Activated CD4-positive, alpha-beta T cell treated with anti-CD3 and anti-CD28 coated beads for 1 hour (primary cell): Measurements from ENCODE around the gene ADH7.
"Not testable (repeated sequence)": the region's sequence is repeated elsewhere in the genome, so short reads cannot be mapped to it uniquely, and the experiment has no call there.

ENCODE experiments used
- DNase-seq: peaks from one replicate; pipeline ENCODE4 v3.0.0-alpha.2; 2020

ADH7 gene

DNA sequence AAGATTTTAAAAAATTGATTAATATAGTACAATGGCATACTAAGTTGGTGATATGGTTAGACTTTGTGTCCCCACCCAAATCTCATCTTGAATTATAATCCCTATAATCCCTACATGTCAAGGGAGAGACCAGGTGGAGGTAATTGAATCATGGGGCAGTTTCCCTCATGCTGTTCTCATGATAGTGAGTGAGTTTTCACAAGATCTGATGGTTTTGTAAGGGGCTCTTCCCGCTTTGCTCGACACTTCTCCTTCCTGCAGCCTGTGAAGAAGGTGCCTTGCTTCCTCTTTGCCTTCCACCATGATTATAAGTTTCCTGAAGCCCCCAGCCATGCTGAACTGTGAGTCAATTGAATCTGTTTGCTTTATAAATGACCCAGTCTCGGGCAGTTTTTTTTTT is 20.2 kb downstream of the ADH7 start:
- not testable (repeated sequence) for DNase-seq

DNA sequence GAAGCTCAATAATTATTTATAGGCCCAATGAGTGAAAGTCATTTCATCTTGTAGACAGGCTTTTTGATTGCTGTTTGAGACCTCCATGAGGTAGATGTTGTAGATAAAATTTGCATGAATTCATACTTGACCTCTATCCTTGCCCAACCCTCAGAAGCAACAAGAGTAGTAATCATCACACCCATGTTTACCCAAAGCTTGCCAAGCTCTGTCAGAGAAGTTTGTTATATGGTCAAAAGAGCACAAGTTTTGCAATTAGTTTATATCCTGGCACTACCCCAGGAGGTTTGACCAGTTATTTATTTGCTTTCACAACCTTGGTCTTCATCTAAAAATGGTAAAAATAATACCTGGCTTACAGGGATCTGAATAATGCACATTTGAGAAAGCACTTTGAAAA is 20.7 kb downstream of the ADH7 start:
- DNase-seq, result no peak

DNA sequence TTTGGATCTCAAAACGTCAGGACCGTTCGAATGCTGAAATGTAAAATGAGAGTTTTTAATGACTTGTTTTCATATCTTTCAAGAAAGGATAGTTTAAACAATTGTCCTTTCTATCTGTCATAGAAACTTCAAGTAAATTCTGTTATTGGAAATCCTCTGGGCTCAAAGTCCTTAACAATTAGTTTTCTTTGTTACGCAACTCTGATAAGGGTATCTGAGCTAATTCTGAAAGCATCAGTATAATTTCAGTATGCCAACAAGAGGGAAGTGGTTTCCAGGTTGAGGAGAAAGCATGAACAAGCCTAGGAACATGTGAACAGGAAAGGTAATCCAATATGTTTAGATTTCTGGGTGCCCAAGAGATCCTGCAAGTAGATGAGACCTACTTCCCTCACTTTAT is 22.0 kb downstream of the ADH7 start:
- no peak for DNase-seq

DNA sequence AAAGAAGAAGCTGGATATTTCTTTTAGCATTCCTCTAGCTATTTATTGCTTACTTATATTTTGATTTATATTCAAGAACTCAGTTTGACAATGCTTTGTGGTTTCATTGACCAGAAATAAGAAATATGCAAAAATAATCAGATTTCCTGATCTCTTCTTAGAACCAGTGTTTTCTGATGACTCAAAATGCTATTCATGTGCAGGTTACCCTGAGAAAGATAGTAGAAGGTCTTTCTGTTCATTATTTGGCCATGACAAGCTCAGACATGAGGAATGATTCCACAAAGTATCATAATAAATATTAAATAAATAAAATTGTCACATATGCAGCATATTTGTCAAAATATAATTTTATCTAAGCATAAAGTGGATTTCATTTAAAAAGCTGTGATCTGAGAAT is 24.1 kb downstream of the ADH7 start:
- DNase-seq, result no peak

DNA sequence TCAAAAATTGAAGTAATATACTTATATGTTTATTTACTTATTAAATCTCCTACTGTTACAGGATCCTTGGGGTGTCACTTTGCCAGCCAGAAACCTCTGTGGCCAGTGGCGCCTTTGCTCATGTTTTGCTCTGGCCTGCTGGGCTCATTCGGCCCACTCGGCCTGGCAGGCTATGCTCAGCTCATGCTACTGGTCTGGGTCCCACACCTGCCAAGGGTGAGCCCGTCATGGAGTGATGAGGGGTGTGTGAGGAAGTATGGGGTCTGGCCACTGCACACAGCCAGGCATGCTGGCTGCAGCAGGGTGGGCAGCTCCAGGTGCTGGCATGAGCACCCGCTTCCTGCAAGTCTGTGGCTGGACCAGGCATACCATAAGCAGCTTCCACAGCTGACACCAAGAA is 25.1 kb downstream of the ADH7 start:
- DNase-seq, result no peak

DNA sequence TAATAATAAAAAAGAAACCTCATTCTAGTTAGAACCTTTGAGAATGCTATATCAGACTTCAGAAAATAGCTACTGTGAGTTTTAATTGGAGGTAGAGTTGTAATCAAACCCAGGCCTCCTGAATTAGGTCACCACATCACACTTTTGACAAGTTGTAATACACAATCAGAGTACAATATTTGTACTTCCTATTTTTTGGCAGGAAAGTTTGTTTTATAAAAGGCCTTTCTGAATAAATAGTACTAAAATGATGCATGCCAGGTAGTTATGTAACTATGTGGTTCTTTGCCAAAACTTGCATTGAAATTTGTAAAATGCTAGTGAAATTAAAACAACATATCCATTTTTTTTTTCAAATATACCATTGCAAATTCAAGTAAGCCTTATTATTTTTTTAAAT is 26.8 kb downstream of the ADH7 start:
- no peak for DNase-seq

DNA sequence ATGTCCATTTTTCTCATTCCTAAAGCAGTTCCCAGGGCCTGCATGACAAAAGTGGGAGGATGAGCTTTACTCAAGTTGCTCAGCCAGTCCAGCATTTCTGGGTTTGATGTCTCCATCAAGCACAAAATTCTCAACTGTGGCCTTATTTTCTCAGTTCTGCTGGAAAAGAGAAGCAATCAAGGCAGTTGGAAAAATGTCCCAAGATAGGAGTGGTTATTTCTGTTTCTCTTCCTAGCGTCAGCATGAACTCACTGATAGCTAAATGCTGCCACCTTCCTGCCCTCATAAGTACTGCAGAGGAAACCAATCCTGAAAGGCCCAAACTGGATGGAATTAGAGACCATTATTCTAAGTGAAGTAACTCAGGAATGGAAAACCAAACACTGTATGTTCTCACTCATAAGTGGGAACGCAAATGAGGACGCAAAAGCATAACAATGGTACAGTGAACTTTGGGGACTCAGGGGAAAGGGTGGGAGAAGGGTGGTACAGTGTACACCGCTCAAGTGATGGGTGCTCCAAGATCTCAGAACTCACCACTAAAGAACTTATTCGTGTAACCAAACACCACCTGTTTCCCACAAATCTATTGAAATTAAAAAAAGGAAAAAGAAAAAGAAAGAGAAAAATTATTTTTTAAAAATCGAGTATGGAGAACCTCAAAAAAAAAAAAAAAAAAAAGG is 29.6 kb downstream of the ADH7 start:
- DNase-seq, result peak; percentile 13

DNA sequence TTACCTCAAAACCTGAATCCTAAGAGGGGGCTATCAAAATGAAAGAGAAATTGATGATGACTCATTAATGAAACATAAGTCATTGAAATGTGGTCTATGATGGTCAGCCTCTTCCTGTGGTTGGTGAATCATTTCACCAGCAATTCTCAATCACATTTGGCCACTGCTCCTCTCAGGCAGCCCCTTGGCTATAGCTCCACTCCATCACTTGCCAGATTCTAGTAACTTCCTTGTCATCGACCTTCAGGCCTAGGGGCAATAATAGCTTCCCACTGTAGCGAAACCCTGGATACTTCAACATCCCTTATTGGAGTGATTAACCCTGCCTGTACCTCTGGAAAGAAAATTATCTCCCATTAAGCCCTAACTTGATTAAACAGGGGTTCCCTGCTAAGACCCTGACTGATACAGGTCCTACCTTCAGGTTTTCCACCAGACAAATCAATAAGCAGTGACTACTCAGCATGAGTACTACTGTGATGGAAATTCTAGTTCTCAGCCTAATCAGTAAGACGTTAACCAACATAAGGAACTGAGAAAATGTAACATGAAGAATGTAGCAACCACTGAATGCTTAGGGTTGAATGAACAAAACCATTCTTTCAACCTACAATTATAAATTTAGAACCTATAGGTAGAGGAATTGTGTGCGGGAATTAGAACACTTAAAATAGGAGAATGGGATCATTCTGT is 30.4 kb downstream of the ADH7 start:
- DNase-seq, result no peak

DNA sequence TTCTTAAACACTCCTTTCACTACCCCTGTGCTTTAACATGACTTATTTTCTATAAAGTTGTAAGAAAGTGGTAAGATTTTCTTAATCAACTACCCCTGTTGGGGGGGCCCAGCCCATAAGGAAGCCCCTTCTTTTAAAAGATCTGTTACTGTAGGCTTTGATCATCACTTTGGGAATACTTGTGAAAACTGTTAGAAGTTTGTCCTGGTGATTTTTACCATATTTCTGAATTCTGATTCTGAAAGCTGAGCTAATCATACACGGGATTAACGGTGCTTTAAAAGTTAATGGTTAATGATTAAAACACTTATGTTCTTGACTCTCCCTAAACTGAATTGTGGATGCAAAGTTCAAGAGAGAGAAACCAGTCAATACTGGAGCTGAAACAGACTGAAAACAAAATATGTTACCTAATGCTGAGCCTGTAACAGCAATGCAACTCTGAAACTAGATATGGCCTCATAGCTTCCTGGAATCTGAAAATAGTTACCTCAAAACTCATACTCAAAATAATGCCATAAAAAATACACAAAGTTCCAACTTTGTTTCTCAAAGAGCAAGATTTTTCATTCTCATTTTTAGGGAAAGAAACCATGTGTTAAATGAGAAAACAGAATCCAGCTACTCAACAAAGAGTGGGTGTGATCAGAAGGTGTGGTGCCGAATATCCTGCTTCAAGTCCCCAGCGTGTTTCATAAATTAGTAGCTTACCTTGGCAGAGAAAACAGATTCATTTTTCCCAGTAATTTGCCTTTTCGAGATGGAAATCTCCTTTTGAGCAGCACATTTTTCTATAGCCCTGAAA is 31.6 kb downstream of the ADH7 start:
- DNase-seq, result no peak

DNA sequence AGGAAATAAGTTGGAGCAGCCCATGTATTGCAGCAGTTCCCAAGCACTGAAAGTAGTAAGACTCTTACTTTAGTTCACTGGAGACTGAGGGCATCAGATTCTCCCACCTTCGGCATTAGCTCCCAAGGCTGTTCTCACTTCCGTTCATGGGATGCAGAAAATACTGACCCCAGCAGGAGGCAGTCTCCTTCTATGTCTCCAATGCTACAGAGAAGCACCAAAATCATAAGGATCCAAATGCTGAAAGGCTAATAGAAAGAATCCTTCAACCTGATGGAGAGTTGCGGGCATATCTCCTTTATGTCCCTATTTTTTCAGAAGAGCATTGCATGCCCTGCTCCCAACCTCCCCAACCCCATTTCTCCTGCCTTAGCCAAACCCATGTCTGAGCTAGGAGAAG is 32.4 kb downstream of the ADH7 start:
- no peak for DNase-seq

DNA sequence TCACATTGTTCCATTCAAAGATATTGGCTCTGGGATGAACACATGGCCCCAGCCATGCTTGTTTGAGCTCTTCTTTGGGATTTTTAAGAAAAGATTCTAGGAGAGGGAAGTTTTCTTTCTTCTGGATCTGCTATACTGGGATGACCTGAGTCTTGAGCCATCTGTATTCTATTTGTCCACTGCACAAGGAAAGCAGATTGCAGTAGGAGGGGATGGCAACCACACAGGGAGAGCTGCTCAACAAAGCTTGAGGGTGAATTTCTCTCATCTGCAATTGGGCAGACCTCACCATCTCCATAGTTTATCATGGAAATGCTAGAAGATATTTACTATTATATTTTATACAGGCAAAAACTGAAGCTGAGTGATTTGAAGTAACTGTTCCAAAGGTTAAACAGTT is 34.3 kb downstream of the ADH7 start:
- no peak for DNase-seq

DNA sequence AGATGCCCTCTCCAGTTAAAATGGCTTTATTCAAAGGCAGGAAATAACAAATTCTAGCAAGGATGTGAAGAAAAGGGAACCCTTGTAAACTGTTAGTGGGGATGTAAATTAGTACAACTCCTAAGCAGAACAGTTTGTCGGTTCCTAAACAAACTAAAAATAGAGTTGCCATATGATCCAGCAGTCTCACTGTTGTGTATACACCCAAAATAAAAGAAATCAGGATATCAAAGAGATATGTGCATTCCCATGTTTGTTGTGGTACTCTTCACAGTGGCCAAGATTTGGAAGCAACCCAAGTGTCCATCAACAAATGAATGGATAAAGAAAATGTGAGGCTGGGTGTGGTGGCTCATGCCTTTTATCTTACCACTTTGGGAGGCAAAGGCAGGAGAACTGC is 36.1 kb downstream of the ADH7 start:
- no peak for DNase-seq

DNA sequence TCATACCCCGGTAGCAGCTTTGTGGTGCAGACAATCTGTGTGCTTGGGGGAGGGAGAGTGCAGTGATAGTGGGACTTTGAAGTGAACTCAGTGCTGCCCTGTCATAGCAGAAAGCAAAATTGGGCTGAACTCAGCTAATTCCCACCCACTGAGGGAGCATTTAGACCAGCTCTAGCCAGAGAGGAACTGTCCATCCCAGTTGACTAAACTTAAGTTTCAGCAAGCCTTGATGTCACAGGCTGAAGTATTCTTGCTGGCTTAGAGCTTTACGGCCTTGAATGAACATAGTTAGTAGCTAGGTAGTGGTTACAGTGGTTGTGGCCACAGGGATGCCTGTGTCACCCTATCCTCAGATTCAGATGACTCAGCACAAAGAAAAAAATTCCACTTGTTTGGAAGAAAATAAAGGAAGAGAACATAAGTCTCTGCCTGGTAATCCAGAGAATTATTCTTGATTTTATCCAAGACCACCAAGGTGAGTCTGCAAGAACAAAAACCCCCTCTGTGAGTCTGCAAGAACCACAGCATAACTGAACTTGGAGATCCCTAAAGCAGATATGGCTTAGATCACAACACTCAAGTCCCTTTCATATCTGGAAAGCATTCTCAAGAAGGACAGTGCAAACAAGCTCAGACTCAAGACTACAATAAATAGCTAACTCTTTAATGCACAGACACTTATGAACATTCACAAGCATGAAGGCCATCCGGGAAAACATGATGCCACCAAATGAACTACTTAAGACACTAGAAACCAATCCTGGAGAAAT is 39.4 kb downstream of the ADH7 start:
- DNase-seq, result no peak

DNA sequence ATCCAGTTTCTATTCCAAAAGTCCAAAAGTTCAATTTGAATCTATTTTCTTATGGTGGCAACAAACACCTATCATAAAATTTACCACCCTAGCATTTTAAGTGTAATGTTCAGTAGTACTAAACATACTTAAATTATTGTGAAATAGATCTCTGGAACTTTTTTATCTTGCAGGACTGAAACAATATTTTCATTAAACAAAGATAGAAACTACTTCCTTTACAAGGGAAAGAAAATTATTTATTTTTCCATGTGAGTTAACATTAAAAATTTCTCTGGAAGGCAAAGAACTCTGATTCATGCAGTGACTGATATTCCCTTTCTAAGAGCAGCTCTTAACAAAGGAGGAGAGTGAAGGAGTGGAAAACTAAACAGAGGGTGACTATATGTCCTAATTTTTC is 40.2 kb downstream of the ADH7 start:
- no peak for DNase-seq

DNA sequence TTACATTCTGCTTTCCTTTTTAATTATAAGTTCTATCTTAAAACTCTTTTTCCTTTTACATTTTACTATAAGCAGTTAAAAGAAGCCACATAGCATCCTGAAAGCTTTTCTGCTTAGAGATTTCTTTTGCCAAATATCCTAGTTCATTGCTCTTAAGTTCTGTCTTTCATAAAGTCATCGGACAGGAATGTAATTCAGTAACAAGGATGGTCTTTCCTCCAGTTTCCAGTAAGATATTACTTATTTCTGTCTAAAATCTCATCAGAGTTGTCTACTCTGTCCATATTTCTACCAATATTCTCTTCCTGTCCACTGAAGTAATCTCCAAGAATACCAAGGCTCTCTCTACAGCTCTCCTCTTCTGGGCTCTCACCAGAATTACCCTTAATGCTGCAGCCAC is 45.1 kb downstream of the ADH7 start:
- no peak for DNase-seq

DNA sequence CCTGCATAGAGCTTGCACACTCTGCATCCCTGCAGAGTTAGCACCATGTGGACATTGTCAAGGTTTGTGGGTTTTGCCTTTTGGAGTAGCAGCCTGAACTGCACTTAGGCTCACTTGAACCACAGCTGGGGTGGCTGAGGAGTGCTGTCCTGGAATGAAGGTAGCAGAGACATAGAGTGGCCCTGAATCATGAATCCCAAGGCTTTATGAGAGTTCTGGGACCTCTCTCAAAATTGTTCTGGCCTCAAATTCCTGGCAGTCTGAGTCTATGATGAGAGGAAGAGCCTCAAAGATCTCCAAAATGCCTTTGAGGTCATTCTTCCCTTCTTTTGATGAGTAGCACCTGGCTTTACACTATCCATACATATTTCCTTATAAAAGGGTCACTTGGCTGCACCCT is 45.5 kb downstream of the ADH7 start:
- no peak for DNase-seq

DNA sequence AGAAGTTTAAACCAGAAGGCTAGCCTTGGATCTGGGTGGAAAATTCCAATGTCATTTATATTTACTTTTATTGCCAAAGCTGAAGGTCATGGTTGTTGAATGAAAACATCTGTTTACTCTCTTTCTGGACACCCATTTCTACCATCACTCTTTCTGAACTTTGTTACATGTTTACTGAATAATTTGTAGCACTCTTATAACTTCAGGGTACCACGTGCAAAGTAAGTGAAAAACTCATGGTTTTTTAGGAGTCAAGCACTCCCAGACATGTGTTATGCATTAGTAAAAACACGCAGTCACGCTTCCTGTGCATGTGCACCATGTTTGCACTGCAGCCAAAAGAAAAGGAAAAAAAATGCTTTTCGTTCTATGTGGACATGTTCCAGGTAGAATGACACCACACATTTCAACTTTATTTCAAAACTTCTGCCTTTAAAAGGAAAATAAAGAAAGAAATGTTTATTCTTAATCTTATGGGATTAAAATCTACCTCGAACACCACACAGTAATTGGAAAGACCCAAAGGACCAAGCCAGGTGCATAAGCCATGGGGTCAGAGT is 51.2 kb downstream of the ADH7 start:
- DNase-seq, result no peak

DNA sequence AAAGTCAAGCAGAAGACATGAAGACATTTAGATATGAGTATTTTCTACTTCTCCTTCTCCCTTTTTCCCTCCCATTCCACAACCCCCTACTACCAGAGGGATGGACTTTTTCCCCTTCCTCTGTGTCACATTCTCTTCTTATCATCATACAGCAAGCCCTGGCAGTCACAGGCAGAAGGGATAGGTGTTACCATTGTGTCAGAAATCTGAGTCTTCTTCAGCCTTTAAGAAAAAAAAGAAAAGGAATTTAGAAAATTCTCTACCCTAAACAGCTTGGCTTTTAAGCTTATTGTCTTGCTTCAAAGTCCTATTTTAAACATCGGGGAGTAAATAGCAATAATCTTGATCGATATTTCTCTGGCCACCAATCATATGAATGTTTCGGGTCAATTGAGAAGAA is 51.7 kb downstream of the ADH7 start:
- no peak for DNase-seq

DNA sequence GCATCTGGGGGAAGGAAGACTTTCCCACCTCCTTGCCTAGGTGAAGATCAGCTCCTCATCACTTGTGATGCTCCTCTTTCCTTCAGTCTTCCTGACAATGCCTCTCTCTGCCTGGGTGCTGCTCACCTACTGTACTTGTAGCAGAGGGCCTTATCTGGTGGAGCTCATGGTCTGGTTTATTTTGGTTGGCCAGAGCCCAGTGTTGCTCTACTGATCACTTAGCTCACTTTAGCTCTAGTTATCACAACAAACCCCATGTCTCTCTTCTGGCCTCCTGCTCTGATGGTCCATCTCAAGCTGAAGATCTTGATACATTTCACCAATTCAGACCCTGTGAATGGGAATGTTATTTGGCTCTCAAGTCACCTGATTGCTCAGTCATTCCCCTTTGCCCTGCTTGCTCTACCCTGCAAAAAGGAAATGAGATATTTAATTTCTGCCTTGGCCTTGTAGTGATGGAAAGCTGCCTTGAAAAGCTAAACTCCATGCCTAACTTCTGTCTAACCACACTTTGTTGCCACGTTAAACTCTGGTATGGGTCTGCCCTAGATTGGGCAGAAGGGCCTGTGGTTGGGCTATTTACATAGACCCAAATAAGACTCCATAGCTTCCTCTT is 52.3 kb downstream of the ADH7 start:
- no peak for DNase-seq

DNA sequence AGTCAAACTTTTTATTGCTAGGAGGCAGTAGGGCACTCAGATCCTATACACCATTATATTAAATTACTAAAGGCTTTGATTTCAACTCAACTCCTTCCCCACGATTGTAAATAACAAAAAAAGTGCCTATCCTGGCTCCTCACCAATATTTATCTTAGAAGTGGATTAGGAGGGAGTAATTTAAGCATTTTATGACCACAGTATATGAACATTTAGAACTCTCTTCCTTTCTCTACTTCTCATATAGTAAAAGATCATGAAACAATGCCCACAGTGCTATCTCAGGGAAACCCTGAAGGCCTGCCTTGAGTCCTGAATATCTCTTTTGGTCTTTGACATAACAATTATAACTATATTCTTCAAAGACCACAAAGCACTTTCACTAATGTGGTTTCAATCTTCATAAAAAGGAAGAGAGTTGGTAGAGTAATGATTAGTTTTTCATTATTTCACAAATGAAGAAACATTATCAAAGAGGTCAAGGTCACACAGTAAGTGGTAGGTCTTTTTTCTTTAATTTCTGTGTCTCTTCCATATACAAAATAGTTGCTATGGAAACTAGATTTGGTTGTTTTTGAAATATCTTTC is 53.5 kb downstream of the ADH7 start:
- no peak for DNase-seq

DNA sequence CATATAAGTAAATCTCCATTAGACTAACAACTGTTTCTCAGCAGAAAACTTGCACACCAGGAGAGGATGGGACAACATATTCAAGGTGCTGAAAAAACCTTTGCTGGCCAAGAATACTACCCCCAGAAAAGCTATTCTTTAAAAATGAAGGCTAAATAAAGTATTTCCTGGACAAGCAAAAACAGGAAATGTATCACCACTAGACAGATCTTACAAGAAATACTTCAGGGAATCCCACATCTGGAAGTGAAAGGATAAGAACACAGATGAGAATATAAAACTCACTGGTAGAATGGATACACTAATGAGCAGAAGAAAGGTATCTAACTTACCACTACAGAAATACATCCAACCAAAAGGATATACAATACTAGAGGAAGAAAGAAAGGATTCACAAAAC is 55.6 kb downstream of the ADH7 start:
- DNase-seq, result no peak

DNA sequence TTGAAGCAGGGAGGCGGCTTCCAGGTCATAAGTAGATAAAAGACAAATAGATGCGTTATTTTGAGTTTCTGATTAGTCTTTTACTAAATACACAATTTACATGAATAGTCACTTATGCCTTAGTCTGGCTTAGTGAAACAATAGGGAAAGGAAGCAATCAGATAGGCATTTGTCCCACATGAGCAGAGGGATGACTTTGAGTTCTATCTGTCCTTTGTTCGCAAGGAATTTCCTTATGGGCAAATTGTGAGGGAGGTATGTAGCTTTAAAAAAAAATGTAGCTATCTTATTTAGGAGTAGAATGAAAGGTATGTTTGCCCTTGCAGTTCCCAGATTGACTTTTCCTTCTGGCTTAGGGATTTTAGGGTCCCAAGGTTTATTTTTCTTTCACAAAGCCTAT is 56.3 kb downstream of the ADH7 start:
- DNase-seq, result no peak
